ENCODE data around the gene RAI14. TPM values are rescaled to one million over a fixed set of nuclear protein-coding genes. Genes with fewer than 3 reads are reported as not detected.

The RAI14 gene
- total RNA-seq, 4 donors from 2014 or later, result 24.2 to 40.1 (median 28.0) TPM

DNA sequence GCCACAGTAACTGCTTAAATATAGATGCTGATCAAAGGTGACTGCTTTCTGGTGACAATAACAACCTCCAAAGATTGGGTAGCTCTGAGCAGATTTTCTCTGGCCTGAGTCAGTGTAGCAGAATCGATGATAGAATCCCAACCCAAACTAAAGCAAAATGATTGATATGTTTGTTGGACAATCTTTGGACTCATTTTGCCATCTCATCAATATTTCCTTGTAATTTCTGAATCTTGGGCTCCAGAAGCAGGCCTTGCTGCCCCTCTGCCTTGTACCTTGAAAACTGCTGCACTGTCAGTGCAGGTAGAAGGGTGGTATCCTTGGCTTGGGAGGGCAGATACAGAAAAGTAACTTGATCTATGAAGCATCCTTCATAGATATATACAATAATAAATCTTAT, 201.8 kb downstream of the RAI14 start:
- Histone ChIP-seq H3K27me3 (no peaks in the 10 kb centered on the region), H3K4me3 (no peak overlapping the region), H3K9me3 (no peaks in the 10 kb centered on the region), H3K36me3 (no peaks in the 10 kb centered on the region), H3K27ac (no peak overlapping the region), H3K4me1 (no peaks in the 10 kb centered on the region)
- 92% methylated on average over 1 of the region's 1 CpG for whole genome bisulfite sequencing
- TF ChIP-seq POLR2AphosphoS5 (IDR thresholded peaks at IDR 0.05), result no peak
- no peak for TF ChIP-seq EP300 (IDR thresholded peaks at IDR 0.05)
- TF ChIP-seq POLR2A (IDR thresholded peaks at IDR 0.05), result no peak
- TF ChIP-seq, protein P1, sequence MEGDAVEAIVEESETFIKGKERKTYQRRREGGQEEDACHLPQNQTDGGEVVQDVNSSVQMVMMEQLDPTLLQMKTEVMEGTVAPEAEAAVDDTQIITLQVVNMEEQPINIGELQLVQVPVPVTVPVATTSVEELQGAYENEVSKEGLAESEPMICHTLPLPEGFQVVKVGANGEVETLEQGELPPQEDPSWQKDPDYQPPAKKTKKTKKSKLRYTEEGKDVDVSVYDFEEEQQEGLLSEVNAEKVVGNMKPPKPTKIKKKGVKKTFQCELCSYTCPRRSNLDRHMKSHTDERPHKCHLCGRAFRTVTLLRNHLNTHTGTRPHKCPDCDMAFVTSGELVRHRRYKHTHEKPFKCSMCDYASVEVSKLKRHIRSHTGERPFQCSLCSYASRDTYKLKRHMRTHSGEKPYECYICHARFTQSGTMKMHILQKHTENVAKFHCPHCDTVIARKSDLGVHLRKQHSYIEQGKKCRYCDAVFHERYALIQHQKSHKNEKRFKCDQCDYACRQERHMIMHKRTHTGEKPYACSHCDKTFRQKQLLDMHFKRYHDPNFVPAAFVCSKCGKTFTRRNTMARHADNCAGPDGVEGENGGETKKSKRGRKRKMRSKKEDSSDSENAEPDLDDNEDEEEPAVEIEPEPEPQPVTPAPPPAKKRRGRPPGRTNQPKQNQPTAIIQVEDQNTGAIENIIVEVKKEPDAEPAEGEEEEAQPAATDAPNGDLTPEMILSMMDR (IDR thresholded peaks at IDR 0.05), result no peak
- no peak for DNase-seq (ENCODE audit: low spot score in 2 of 2)

DNA sequence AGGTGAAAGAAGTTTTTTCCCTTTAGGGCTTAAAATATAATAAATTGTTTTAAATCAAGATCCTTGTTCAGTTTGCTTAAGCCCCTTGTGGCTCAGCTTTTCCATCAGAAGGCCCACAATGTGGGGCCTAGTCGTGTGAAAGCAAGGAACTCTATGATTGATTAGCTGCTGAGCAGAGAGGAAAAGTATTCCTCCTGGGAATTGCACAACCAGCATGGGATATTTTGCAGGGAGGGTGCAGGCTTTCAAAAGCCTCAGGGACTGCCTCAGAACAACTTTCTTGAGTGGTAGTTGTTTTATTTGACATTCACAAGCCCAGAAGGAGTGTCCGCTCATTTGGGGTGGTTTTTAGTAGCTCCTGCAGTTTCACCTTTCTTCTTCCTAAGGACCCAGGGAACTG, 202.7 kb downstream of the RAI14 start:
- TF ChIP-seq EP300 (IDR thresholded peaks at IDR 0.05) (no peak), POLR2A (IDR thresholded peaks at IDR 0.05) (no peak), POLR2AphosphoS5 (IDR thresholded peaks at IDR 0.05) (no peak)
- TF ChIP-seq, protein P1 (IDR thresholded peaks at IDR 0.05), result no peak
- Histone ChIP-seq H3K27ac (no peak overlapping the region), H3K9me3 (no peaks in the 10 kb centered on the region), H3K36me3 (no peaks in the 10 kb centered on the region), H3K27me3 (no peaks in the 10 kb centered on the region), H3K4me3 (no peak overlapping the region), H3K4me1 (no peaks in the 10 kb centered on the region)
- DNase-seq (ENCODE audit: low spot score in 2 of 2), result no peak
- WGBS, result 55% methylated on average over 2 of the region's 2 CpGs

DNA sequence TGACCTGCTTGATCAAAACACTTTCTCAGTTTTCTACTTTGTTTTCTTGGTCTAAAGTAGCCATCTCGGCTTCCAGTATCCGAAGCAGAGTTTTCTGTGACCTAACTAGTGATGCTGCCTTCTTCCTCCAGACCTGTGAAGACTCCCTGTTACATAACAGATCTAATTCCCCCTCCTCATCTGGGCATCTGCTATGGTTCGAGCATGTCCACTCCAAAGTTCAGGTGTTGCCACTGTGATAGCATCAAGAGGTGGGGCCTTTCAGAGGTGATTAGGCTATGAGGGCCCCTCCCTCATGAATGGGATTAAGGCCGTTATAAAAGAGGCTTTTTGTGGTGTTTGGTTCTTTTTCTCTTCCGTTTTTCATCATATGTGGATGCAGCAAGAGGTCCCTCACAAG, 203.1 kb downstream of the RAI14 start:
- 95% methylated on average over 5 of the region's 5 CpGs for WGBS
- Histone ChIP-seq H3K4me1 (no peaks in the 10 kb centered on the region), H3K9me3 (no peaks in the 10 kb centered on the region), H3K27ac (no peak overlapping the region), H3K36me3 (no peaks in the 10 kb centered on the region), H3K27me3 (no peaks in the 10 kb centered on the region), H3K4me3 (no peak overlapping the region)
- no peak for TF ChIP-seq EP300 (IDR thresholded peaks at IDR 0.05)
- no peak for TF ChIP-seq POLR2AphosphoS5 (IDR thresholded peaks at IDR 0.05)
- TF ChIP-seq POLR2A (IDR thresholded peaks at IDR 0.05), result no peak
- TF ChIP-seq, protein P1 (IDR thresholded peaks at IDR 0.05), result no peak
- no peak for DNase-seq (ENCODE audit: low spot score in 2 of 2)

DNA sequence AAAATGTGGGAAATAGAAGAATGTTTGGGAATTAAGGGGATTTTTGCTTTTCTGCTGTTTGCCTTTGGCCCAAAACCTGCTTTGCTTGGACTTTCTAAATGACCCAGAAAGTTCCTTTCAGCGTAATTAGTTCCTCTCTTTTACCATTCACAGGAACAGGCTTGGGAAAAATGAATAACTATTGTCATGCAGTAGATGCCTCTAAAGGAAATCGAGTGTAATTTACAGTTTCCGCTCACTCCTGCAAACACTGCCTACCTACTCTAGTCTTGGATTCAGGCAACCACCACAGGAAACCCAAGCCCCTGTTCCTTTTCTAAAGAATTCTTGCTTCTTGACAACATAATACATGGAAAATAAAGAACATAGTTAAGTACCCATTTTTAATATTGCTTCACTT, 207.8 kb downstream of the RAI14 start:
- H3K4me3 ChIP-seq, result no peak overlapping the region
- H3K36me3 ChIP-seq, result no peaks in the 10 kb centered on the region
- 56% methylated on average over 3 of the region's 3 CpGs for WGBS
- TF ChIP-seq POLR2AphosphoS5 (IDR thresholded peaks at IDR 0.05) (no peak), POLR2A (IDR thresholded peaks at IDR 0.05) (no peak), EP300 (IDR thresholded peaks at IDR 0.05) (no peak)
- TF ChIP-seq, protein P1 (IDR thresholded peaks at IDR 0.05), result no peak
- H3K27me3 ChIP-seq, result no peaks in the 10 kb centered on the region
- H3K4me1 ChIP-seq, result peaks cover 5% of the 10 kb centered on the region
- no peak for DNase-seq (ENCODE audit: low spot score in 2 of 2)
- H3K9me3 ChIP-seq, result no peaks in the 10 kb centered on the region
- no peak overlapping the region for H3K27ac ChIP-seq

DNA sequence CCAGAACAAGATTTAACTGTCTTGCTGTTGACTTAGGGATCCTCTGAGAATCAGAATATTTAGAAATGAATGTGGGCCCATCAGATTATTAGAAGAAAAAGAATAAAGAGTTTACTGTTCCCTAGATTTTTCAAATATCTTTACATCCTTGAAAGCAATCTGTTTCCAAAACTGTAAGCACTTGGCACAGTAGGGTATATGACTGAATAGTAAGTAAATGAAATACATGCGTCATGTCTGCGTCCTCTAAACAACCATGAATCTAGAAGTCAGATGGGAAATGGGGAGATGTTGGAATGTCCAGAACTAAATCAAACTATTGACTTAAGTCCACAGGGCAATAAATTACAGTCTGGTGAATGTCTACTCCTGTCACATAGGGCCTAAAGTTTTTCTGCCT, 209.0 kb downstream of the RAI14 start:
- no peak for DNase-seq (ENCODE audit: low spot score in 2 of 2)
- H3K36me3 ChIP-seq, result no peaks in the 10 kb centered on the region
- H3K27me3 ChIP-seq, result no peaks in the 10 kb centered on the region
- 87% methylated on average over 2 of the region's 2 CpGs for WGBS
- H3K27ac ChIP-seq, result no peak overlapping the region
- no peaks in the 10 kb centered on the region for H3K9me3 ChIP-seq
- H3K4me1 ChIP-seq, result peaks cover 5% of the 10 kb centered on the region
- TF ChIP-seq, protein P1 (IDR thresholded peaks at IDR 0.05), result no peak
- TF ChIP-seq EP300 (IDR thresholded peaks at IDR 0.05), result no peak
- TF ChIP-seq POLR2AphosphoS5 (IDR thresholded peaks at IDR 0.05), result no peak
- TF ChIP-seq POLR2A (IDR thresholded peaks at IDR 0.05), result no peak
- no peak overlapping the region for H3K4me3 ChIP-seq
